H1 (cell line): Measurements from ENCODE around the gene BMPR1A. TPM values are rescaled to one million over a fixed set of nuclear protein-coding genes. Genes with fewer than 3 reads are reported as not detected.

Experiments
- CTCF ChIA-PET: fragments of 300-600 bp; sonication (Branson Sonifier 250); formaldehyde crosslinking; loops from one replicate; lab custom pipeline; 2021; ENCODE audit not compliant: partially characterized antibody; lab: Charles Lee
- POLR2A ChIA-PET: fragments of 300-600 bp; sonication (Branson Sonifier 250); formaldehyde crosslinking; loops from one replicate; lab custom pipeline; 2021; ENCODE audit warnings: inconsistent platforms; ENCODE audit not compliant: partially characterized antibody; lab: Charles Lee
- DNase-seq, 2 experiments: peaks; one replicate each; pipeline versions ENCODE4 v3.0.0 to v3.0.0-alpha.2; 2010 to 2022; ENCODE audit warnings: low spot score in 2 of 2, low read depth in 1 of 2, mixed read lengths in 1 of 2
- FAIRE-seq: peaks from 2 replicates; lab custom pipeline; 2011; peaks lifted over from hg19 to GRCh38; lab: Jason Lieb, UNC
- H2AFZ ChIP-seq: 2 replicates; pipeline ENCODE4 v1.8.1; 2012; ENCODE audit warnings: low read length, inconsistent platforms
- H2AK5ac ChIP-seq: 2 replicates; pipeline ENCODE4 v1.6.1; 2013; ENCODE audit warnings: low read depth, low read length
- H2BK120ac ChIP-seq: replicated peaks from 2 replicates; pipeline ENCODE3; 2013; ENCODE audit warnings: low read depth, low read length, inconsistent platforms
- H2BK12ac ChIP-seq: 2 replicates; pipeline ENCODE4 v1.6.1; 2013; ENCODE audit warnings: low read depth, low read length
- H2BK15ac ChIP-seq: 2 replicates; pipeline ENCODE4 v1.6.1; 2013; ENCODE audit warnings: low read length
- H2BK20ac ChIP-seq: 2 replicates; pipeline ENCODE4 v1.6.1; 2013; ENCODE audit warnings: low read length
- H2BK5ac ChIP-seq: 2 replicates; pipeline ENCODE4 v1.6.1; 2013; ENCODE audit warnings: low read depth, low read length
- H3K14ac ChIP-seq: 2 replicates; pipeline ENCODE4 v1.6.1; 2013; ENCODE audit warnings: inconsistent platforms; ENCODE audit not compliant: insufficient read length
- H3K18ac ChIP-seq: 2 replicates; pipeline ENCODE4 v1.6.1; 2013; ENCODE audit warnings: low read length; ENCODE audit errors: extremely low read depth
- H3K23ac ChIP-seq: 2 replicates; pipeline ENCODE4 v1.6.1; 2013; ENCODE audit warnings: inconsistent platforms; ENCODE audit not compliant: insufficient read length
- H3K23me2 ChIP-seq: 2 replicates; pipeline ENCODE4 v1.6.1; 2013; ENCODE audit warnings: low read depth, low read length
- H3K27ac ChIP-seq: 2 replicates; pipeline ENCODE4 v1.6.1; 2011; ENCODE audit warnings: low read depth, low read length, inconsistent platforms
- H3K27me3 ChIP-seq, 4 experiments: replicated peaks in 1 of 4; 1 replicate in 1 of 4; 2 replicates in 3 of 4; pipeline versions ENCODE4 v1.6.1 to v1.8.1; 2011 to 2013; ENCODE audit warnings: low read length in 3 of 4, mild to moderate bottlenecking in 3 of 4, inconsistent platforms in 2 of 4, mixed read lengths in 2 of 4, moderate library complexity in 1 of 4; ENCODE audit not compliant: control insufficient read depth in 3 of 4, insufficient read depth in 3 of 4; ENCODE audit errors: extremely low read depth in 1 of 4
- H3K36me3 ChIP-seq, 4 experiments: 2 replicates each; pipeline versions ENCODE4 v1.6.1 to v1.8.1; 2011 to 2013; ENCODE audit warnings: mild to moderate bottlenecking in 4 of 4, low read length in 3 of 4, moderate library complexity in 2 of 4, control low read depth in 1 of 4, inconsistent platforms in 1 of 4; ENCODE audit not compliant: insufficient read depth in 4 of 4, control insufficient read depth in 2 of 4
- H3K4ac ChIP-seq: replicated peaks from 2 replicates; pipeline ENCODE3; 2013; ENCODE audit warnings: low read length, low read depth, mixed read lengths, inconsistent platforms; ENCODE audit not compliant: insufficient read length
- H3K4me1 ChIP-seq, 4 experiments: replicated peaks in 1 of 4; 1 replicate in 1 of 4; 2 replicates in 3 of 4; pipeline versions ENCODE4 v1.6.1 to v1.8.1; 2011 to 2013; ENCODE audit warnings: low read length in 3 of 4, inconsistent platforms in 2 of 4, mixed read lengths in 1 of 4; ENCODE audit not compliant: insufficient read depth in 4 of 4, control insufficient read depth in 3 of 4
- H3K4me2 ChIP-seq, 2 experiments: 2 replicates each; pipeline versions ENCODE4 v1.6.1 to v1.8.1; 2011 to 2013; ENCODE audit warnings: low read depth in 2 of 2, low read length in 2 of 2, control low read depth in 1 of 2, inconsistent platforms in 1 of 2, mild to moderate bottlenecking in 1 of 2; ENCODE audit not compliant: insufficient read depth in 1 of 2
- H3K4me3 ChIP-seq, 4 experiments: fragments of 200-600, 300-600 bp in 1 of 4; sonication (generic), shearing (Covaris generic), sonication (Bioruptor Twin) in 1 of 4; 2 replicates each; pipeline versions ENCODE4 v1.5.1 to v1.8.1; 2011 to 2016; ENCODE audit warnings: low read length in 4 of 4, low read depth in 3 of 4, control low read depth in 2 of 4, inconsistent platforms in 2 of 4, mild to moderate bottlenecking in 2 of 4, mixed read lengths in 1 of 4, moderate library complexity in 1 of 4; ENCODE audit not compliant: insufficient read depth in 2 of 4; ENCODE audit errors: extremely low read depth in 1 of 4
- H3K56ac ChIP-seq: replicated peaks from 2 replicates; pipeline ENCODE3; 2013; ENCODE audit warnings: low read depth, mild to moderate bottlenecking, mixed read lengths, low read length, inconsistent platforms; ENCODE audit not compliant: insufficient read length
- H3K79me1 ChIP-seq: 2 replicates; pipeline ENCODE4 v1.6.1; 2013; ENCODE audit warnings: low read depth, low read length, control low read depth
- H3K79me2 ChIP-seq, 2 experiments: 2 replicates each; pipeline versions ENCODE4 v1.6.1 to v1.8.1; 2012 to 2013; ENCODE audit warnings: low read length in 2 of 2, mild to moderate bottlenecking in 2 of 2, inconsistent platforms in 1 of 2; ENCODE audit not compliant: insufficient read depth in 2 of 2, control insufficient read depth in 1 of 2
- H3K9ac ChIP-seq, 4 experiments: replicated peaks in 1 of 4; 1 replicate in 1 of 4; 2 replicates in 3 of 4; pipeline versions ENCODE4 v1.6.1 to v1.8.1; 2011 to 2013; ENCODE audit warnings: low read depth in 3 of 4, low read length in 3 of 4, control low read depth in 2 of 4, mild to moderate bottlenecking in 2 of 4, moderate library complexity in 2 of 4, inconsistent platforms in 1 of 4; ENCODE audit errors: extremely low read depth in 1 of 4
- H3K9me3 ChIP-seq, 2 experiments: 2 replicates each; pipeline versions ENCODE4 v1.6.1 to v1.8.1; 2012 to 2013; ENCODE audit warnings: mild to moderate bottlenecking in 2 of 2, moderate library complexity in 2 of 2, control low read depth in 1 of 2, inconsistent platforms in 1 of 2, low read depth in 1 of 2, low read length in 1 of 2, mixed read lengths in 1 of 2; ENCODE audit not compliant: insufficient read depth in 2 of 2
- H4K20me1 ChIP-seq, 2 experiments: replicated peaks in 1 of 2; 2 replicates each; pipeline versions ENCODE3 to v1.8.1; 2011 to 2013; ENCODE audit warnings: inconsistent platforms in 2 of 2, low read length in 2 of 2, mild to moderate bottlenecking in 1 of 2; ENCODE audit not compliant: insufficient read depth in 2 of 2, control insufficient read depth in 1 of 2
- H4K5ac ChIP-seq: 2 replicates; pipeline ENCODE4 v1.6.1; 2013; ENCODE audit warnings: low read length, low read depth, mixed read lengths, inconsistent platforms; ENCODE audit not compliant: insufficient read length
- H4K8ac ChIP-seq: 2 replicates; pipeline ENCODE4 v1.8.0; 2013; ENCODE audit warnings: mild to moderate bottlenecking, moderate library complexity, low read length, inconsistent platforms; ENCODE audit not compliant: insufficient read depth; ENCODE audit errors: extremely low read depth
- H4K91ac ChIP-seq: replicated peaks from 2 replicates; pipeline ENCODE3; 2013; ENCODE audit warnings: low read length, mixed read lengths, inconsistent platforms; ENCODE audit not compliant: insufficient read length
- WGBS, 2 experiments: shearing (Covaris generic) in 1 of 2; methylation state at CpG; one replicate each; pipeline versions ENCODE4 v1.1.6 to v1.1.7; 2013 to 2015; ENCODE audit warnings: low lambda C conversion rate in 2 of 2, mixed read lengths in 2 of 2, inconsistent platforms in 1 of 2, low coverage in 1 of 2, missing lambda C conversion rate in 1 of 2; ENCODE audit not compliant: insufficient replicate concordance in 2 of 2, insufficient coverage in 1 of 2, insufficient read length in 1 of 2; ENCODE audit errors: extremely low coverage in 1 of 2, missing lambda C conversion rate in 1 of 2; 5-methylcytosine and 5-hydroxymethylcytosine counted together
- polyA plus RNA-seq, 7 experiments: library from polyadenylated mRNA; depleted of rRNA in 3 of 7; stranded (reverse) in 5 of 7; unstranded in 2 of 7; fragments of >200 nt in 5 of 7; fragments of 200-250 nt in 2 of 7; gene quantifications; 1 replicate in 5 of 7; 2 replicates in 1 of 7; 4 replicates in 1 of 7; pipeline versions ENCODE4 v1.2.1 to v1.2.3, GENCODE V29; 2011 to 2013; ENCODE audit warnings: missing spikeins in 2 of 7, mixed read lengths in 2 of 7
- total RNA-seq: library from RNA; stranded (reverse); fragmentation: NEBNext Ultra II Directional; extraction: Animal tissue kit (Norgen Biotek cat#: 25700); gene quantifications from 2 replicates; pipeline ENCODE4 v1.2.1, GENCODE V29; 2021

BMPR1A gene
- total and polyA plus RNA-seq, 2 of the 8 experiments (the other 6 are each of a cell fraction or from before 2014, with no cell fraction given), result 34.4 to 129 TPM

DNA sequence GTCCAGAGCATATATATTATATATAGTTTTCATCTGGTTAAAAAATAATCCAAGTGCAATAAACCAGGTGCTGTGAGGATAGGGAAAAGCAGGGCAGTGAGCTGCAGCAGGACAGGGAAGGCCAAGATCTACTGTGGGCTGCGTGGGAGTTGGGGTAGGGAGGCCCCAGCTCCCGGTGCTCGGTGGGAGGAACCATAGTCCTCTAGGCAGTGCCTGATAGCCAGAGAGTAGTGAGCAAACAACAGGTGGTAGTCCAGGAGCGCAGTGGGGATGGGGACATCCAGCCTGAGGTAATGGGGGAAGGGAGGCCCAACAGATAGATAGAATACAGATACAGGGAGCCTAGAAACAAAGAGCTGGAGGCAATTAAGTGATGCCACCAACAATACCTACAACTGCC lies 4.1 kb upstream of the BMPR1A start:
- H2BK20ac ChIP-seq, result no peak overlapping the region; the same call in 1 of the 2 replicates
- ChIA-PET CTCF (interaction anchor here (0.6 to 1.7 kb wide), 13 partner anchors 22 to 157 kb away, joined by 3 to 8 read pairs (median 4); no protein-coding TSS in a partner anchor), POLR2A (interaction anchor here (0.9 to 3.6 kb wide), 8 partner anchors 9 to 117 kb away, joined by 3 to 25 read pairs (median 4); no protein-coding TSS in a partner anchor)
- no peak overlapping the region for H3K56ac ChIP-seq
- DNase-seq (no peak), FAIRE-seq (no peak)
- H3K23me2 ChIP-seq, result peaks cover 3% of the 10 kb centered on the region; the same call in 1 of the 2 replicates
- peaks cover 0 to 10% (median 6%) of the 10 kb centered on the region in 4 experiments; a peak in 6 of 7 replicates for H3K4me1 ChIP-seq
- 82% methylated on average over 4 of the region's 4 CpGs; no CpG with 5 or more reads in 1 of the 2 experiments for WGBS, 2 experiments
- no peak overlapping the region for H3K14ac ChIP-seq
- peaks cover 3 to 5% of the 10 kb centered on the region in 2 experiments for H4K20me1 ChIP-seq
- H3K27ac ChIP-seq, result no peak overlapping the region
- H3K9ac ChIP-seq, result no peak overlapping the region
- H3K4me3 ChIP-seq, result no peak overlapping the region
- H2BK12ac ChIP-seq, result no peak overlapping the region
- no peak overlapping the region for H3K18ac ChIP-seq
- no peak overlapping the region for H4K91ac ChIP-seq
- peaks cover under 1 to 39% of the 10 kb centered on the region in 2 experiments; a peak in 3 of 4 replicates for H3K79me2 ChIP-seq
- peaks cover 5% of the 10 kb centered on the region; the same call in 1 of the 2 replicates for H3K79me1 ChIP-seq
- no peak overlapping the region for H4K8ac ChIP-seq
- H3K4ac ChIP-seq, result no peak overlapping the region
- no peak overlapping the region for H3K23ac ChIP-seq
- H3K36me3 ChIP-seq, result no peaks in the 10 kb centered on the region
- H2BK120ac ChIP-seq, result no peak overlapping the region
- H3K4me2 ChIP-seq, result peak overlapping the region; percentile 33 to 34; a peak in 3 of 4 replicates
- no peak overlapping the region for H4K5ac ChIP-seq
- H2AFZ ChIP-seq, result no peak overlapping the region
- peak overlapping the region; percentile 76; the same call in 1 of the 2 replicates for H2BK5ac ChIP-seq
- no peaks in the 10 kb centered on the region for H3K27me3 ChIP-seq
- H2AK5ac ChIP-seq, result no peak overlapping the region
- no peak overlapping the region; the same call in 1 of the 2 replicates for H2BK15ac ChIP-seq
- H3K9me3 ChIP-seq, result no peaks in the 10 kb centered on the region
